Trophoblast cell (in vitro differentiated cells and primary cell): ENCODE measurements around the gene C19orf47.

Experiments used
- DNase-seq, 2 donors: peaks; one replicate each; pipeline ENCODE4 v3.0.0-alpha.2; 2016
- H2AFZ ChIP-seq: 2 replicates; pipeline ENCODE4 v1.6.1; 2013; ENCODE audit warnings: low read length, moderate library complexity, mild to moderate bottlenecking; ENCODE audit not compliant: insufficient read depth, poor library complexity
- H2AK5ac ChIP-seq: 2 replicates; pipeline ENCODE4 v1.6.1; 2013; ENCODE audit warnings: mild to moderate bottlenecking, low read length
- H2BK120ac ChIP-seq: 2 replicates; pipeline ENCODE4 v1.6.1; 2013; ENCODE audit warnings: low read length, mild to moderate bottlenecking, moderate library complexity; ENCODE audit not compliant: insufficient read depth, poor library complexity
- H2BK12ac ChIP-seq: 2 replicates; pipeline ENCODE4 v1.6.1; 2013; ENCODE audit warnings: mild to moderate bottlenecking, low read length, moderate library complexity
- H2BK5ac ChIP-seq: 2 replicates; pipeline ENCODE4 v1.6.1; 2013; ENCODE audit warnings: low read length, low read depth, moderate library complexity, mild to moderate bottlenecking; ENCODE audit not compliant: poor library complexity
- H3K14ac ChIP-seq: 2 replicates; pipeline ENCODE4 v1.6.1; 2013; ENCODE audit warnings: mild to moderate bottlenecking, low read length
- H3K18ac ChIP-seq: 2 replicates; pipeline ENCODE4 v1.6.1; 2013; ENCODE audit warnings: mild to moderate bottlenecking, low read length
- H3K23ac ChIP-seq: 2 replicates; pipeline ENCODE4 v1.6.1; 2013; ENCODE audit warnings: low read length
- H3K27ac ChIP-seq: 2 replicates; pipeline ENCODE4 v1.5.1; 2013; ENCODE audit warnings: low read depth, mild to moderate bottlenecking, inconsistent platforms, low read length, moderate library complexity
- H3K27me3 ChIP-seq: 2 replicates; pipeline ENCODE4 v1.6.1; 2013; ENCODE audit warnings: inconsistent platforms, mild to moderate bottlenecking, low read length, moderate library complexity; ENCODE audit not compliant: insufficient read depth
- H3K36me3 ChIP-seq, 2 experiments: 1 replicate in 1 of 2; 2 replicates in 1 of 2; pipeline ENCODE4 v1.6.1; 2013; ENCODE audit warnings: low read length in 2 of 2, mild to moderate bottlenecking in 2 of 2, moderate library complexity in 1 of 2; ENCODE audit not compliant: insufficient read depth in 2 of 2, control insufficient read depth in 1 of 2
- H3K4ac ChIP-seq: 2 replicates; pipeline ENCODE4 v1.6.1; 2013; ENCODE audit warnings: low read depth, mild to moderate bottlenecking, low read length, moderate library complexity
- H3K4me1 ChIP-seq, 2 experiments: 1 replicate in 1 of 2; 2 replicates in 1 of 2; pipeline ENCODE4 v1.6.1; 2013; ENCODE audit warnings: low read length in 2 of 2, mild to moderate bottlenecking in 2 of 2, moderate library complexity in 1 of 2; ENCODE audit not compliant: insufficient read depth in 2 of 2, control insufficient read depth in 1 of 2
- H3K4me2 ChIP-seq: 2 replicates; pipeline ENCODE4 v1.6.1; 2013; ENCODE audit warnings: inconsistent platforms, mild to moderate bottlenecking, low read length, moderate library complexity
- H3K4me3 ChIP-seq: 2 replicates; pipeline ENCODE4 v1.5.1; 2013; ENCODE audit warnings: mild to moderate bottlenecking, low read depth, low read length, inconsistent platforms
- H3K79me1 ChIP-seq: one replicate; pipeline ENCODE4 v1.6.1; 2013; ENCODE audit warnings: low read length
- H3K79me2 ChIP-seq: 2 replicates; pipeline ENCODE4 v1.6.1; 2013; ENCODE audit warnings: low read length, mild to moderate bottlenecking; ENCODE audit not compliant: control insufficient read depth, insufficient read depth, poor library complexity
- H3K9ac ChIP-seq: 2 replicates; pipeline ENCODE4 v1.6.1; 2013; ENCODE audit warnings: mild to moderate bottlenecking, low read length
- H3K9me3 ChIP-seq: 2 replicates; pipeline ENCODE4 v1.6.1; 2013; ENCODE audit warnings: low read depth, mild to moderate bottlenecking, control low read depth, inconsistent platforms, low read length; ENCODE audit not compliant: insufficient read depth
- H4K12ac ChIP-seq: 2 replicates; pipeline ENCODE4 v1.6.1; 2013; ENCODE audit warnings: low read depth, mild to moderate bottlenecking, low read length, moderate library complexity
- H4K8ac ChIP-seq: 2 replicates; pipeline ENCODE4 v1.6.1; 2013; ENCODE audit warnings: low read depth, mild to moderate bottlenecking, low read length, moderate library complexity
- H4K91ac ChIP-seq: one replicate; pipeline ENCODE4 v1.6.1; 2013; ENCODE audit warnings: low read depth, mild to moderate bottlenecking, low read length, moderate library complexity
- WGBS: extraction: QIAGEN DNeasy Blood & Tissue Kit; methylation state at CpG from one replicate; pipeline ENCODE4 v1.1.7; 2013; ENCODE audit warnings: missing lambda C conversion rate; ENCODE audit not compliant: insufficient read length, insufficient coverage; ENCODE audit errors: extremely low coverage; 5-methylcytosine and 5-hydroxymethylcytosine counted together

Gene C19orf47

DNA sequence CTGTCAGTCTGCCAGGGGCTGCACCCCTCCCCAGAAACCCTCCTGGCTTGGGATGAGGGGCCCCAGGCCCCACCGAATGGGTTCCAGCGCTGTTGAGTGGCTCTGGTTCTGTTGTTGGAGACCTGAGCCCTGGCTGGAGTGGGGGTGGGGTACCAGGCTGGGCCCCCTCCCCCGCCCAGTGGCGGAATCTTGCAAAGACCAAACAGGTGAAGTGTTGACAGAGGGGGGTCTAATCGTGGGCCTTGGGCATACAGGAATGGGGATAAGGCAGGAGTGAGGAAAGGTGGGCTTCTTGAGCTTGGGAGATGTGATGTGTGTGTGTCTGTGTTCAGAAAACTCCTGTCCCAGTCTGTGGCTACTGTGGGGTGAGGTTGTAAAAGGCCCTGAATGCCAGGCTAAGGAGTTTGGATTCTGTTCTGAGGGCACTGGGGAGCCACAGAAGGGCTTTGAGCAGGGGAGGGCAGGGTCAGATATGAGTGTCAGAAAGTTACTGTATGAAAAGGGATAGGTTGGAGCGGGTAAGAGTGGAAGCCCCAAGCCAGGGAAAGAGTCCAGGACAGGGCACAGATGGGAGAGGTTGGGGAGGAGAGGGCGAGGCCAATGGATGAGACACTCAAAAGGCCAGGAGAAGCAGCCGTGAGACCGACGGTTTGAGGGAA lies 42.0 kb upstream of the C19orf47 start, which contains the start of gene HIPK4:
HIPK4 (minus strand) TSS at position 98 of the 659 bp plus-strand sequence. CDS start 279 bp downstream, outside the sequence.
- peaks cover 1% of the 10 kb centered on the region for H3K79me2 ChIP-seq
- no peak within 1 kb of the TSS for H2BK12ac ChIP-seq
- no peak within 1 kb of the TSS for H2BK5ac ChIP-seq
- no peak within 1 kb of the TSS for H3K23ac ChIP-seq
- H3K9me3 ChIP-seq = no peaks in the 10 kb centered on the region
- H3K9ac ChIP-seq = no peak within 1 kb of the TSS
- no CpG with 5 or more reads among the region's 10 CpGs for WGBS
- no peak within 1 kb of the TSS for H4K91ac ChIP-seq
- no peaks in the 10 kb centered on the region for H3K36me3 ChIP-seq
- H3K4me1 ChIP-seq = peaks cover 11 to 17% of the 10 kb centered on the region in 2 experiments
- H2AK5ac ChIP-seq = no peak within 1 kb of the TSS
- H3K4ac ChIP-seq = no peak within 1 kb of the TSS
- no peak within 1 kb of the TSS for H3K4me3 ChIP-seq
- no peak within 1 kb of the TSS for H3K27ac ChIP-seq
- no peak for DNase-seq
- H3K14ac ChIP-seq = no peak within 1 kb of the TSS
- no peak within 1 kb of the TSS for H4K12ac ChIP-seq
- H3K27me3 ChIP-seq = no peaks in the 10 kb centered on the region
- no peak within 1 kb of the TSS for H3K18ac ChIP-seq
- peaks cover 13% of the 10 kb centered on the region for H3K79me1 ChIP-seq
- H3K4me2 ChIP-seq = no peak within 1 kb of the TSS
- H2AFZ ChIP-seq = no peak within 1 kb of the TSS
- no peak within 1 kb of the TSS for H2BK120ac ChIP-seq
- H4K8ac ChIP-seq = no peak within 1 kb of the TSS

DNA sequence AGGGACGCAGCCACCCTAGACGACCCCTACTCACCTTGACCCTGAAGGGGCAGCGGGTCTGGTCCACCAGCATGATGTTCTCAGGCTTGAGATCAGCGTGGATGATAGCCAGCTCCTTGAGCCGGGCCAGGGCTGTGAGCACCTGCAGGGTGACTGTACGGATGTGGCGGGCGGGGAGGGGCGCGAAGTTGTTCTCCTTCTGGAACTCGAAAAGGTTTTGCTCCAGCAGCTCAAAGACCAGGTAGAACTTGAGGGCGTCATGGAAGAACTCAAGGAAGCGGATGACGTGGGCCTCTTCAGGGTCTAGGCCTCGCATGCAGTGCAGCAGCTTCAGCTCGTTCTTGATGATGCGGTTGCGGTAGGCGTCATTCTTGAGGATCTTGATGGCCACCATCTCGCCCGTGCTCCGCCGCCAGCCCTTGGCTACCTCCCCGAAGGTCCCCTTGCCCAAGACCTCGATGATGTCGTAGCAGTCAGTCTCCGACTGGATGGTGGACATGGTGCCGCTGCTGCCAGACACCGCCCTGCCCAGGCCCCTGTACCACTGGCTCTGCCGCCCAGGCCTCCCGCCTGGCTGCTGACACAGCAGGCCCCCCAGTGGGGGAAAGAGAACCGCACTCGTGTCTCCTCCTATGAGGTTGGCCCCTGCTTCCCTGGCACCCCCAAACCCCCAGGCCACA lies 41.3 kb upstream of the C19orf47 start:
- no peak overlapping the region for H2BK12ac ChIP-seq
- H3K79me1 ChIP-seq = peaks cover 13% of the 10 kb centered on the region
- peaks cover 11 to 17% of the 10 kb centered on the region in 2 experiments for H3K4me1 ChIP-seq
- H2AFZ ChIP-seq = no peak overlapping the region
- no peak overlapping the region for H2BK120ac ChIP-seq
- no peak overlapping the region for H4K8ac ChIP-seq
- H4K91ac ChIP-seq = no peak overlapping the region
- WGBS = no CpG with 5 or more reads among the region's 33 CpGs
- peaks cover 1% of the 10 kb centered on the region for H3K79me2 ChIP-seq
- no peaks in the 10 kb centered on the region for H3K9me3 ChIP-seq
- no peak overlapping the region for H3K18ac ChIP-seq
- no peak overlapping the region for H3K9ac ChIP-seq
- H3K4me2 ChIP-seq = no peak overlapping the region
- no peak overlapping the region for H3K27ac ChIP-seq
- no peak overlapping the region for H3K14ac ChIP-seq
- H3K4ac ChIP-seq = no peak overlapping the region
- no peak overlapping the region for H4K12ac ChIP-seq
- H3K23ac ChIP-seq = no peak overlapping the region
- H3K27me3 ChIP-seq = no peaks in the 10 kb centered on the region
- H3K4me3 ChIP-seq = no peak overlapping the region
- no peak overlapping the region for H2BK5ac ChIP-seq
- H3K36me3 ChIP-seq = no peaks in the 10 kb centered on the region
- no peak for DNase-seq
- no peak overlapping the region for H2AK5ac ChIP-seq

DNA sequence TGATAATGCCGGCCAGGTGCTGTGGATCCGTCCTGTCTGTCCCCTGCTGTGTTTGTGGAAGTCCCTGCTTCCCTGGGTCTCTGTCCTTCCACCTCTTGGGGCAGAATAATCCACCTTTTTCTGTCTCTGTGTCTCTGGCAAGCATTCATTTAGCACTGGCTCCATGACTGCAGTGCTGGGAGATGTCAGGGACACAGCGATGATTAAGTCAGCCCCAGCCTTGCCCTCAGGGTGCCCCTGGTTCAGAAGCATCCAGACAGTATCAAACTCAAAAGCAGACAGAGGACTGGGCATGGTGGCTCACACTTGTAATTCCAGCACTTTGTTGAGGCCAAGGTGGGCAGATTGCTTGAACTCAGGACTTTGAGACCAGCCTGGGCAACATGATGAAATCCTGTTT lies 40.3 kb upstream of the C19orf47 start:
- no peak overlapping the region for H2BK12ac ChIP-seq
- H4K91ac ChIP-seq = no peak overlapping the region
- no peak overlapping the region for H3K4ac ChIP-seq
- no peak overlapping the region for H3K4me2 ChIP-seq
- no peak overlapping the region for H2AFZ ChIP-seq
- no peaks in the 10 kb centered on the region for H3K27me3 ChIP-seq
- no peak overlapping the region for H3K4me3 ChIP-seq
- no peak overlapping the region for H4K8ac ChIP-seq
- peaks cover 1% of the 10 kb centered on the region for H3K79me2 ChIP-seq
- no peak overlapping the region for H4K12ac ChIP-seq
- H2BK5ac ChIP-seq = no peak overlapping the region
- DNase-seq = no peak
- H2BK120ac ChIP-seq = no peak overlapping the region
- H2AK5ac ChIP-seq = no peak overlapping the region
- H3K79me1 ChIP-seq = peaks cover 13% of the 10 kb centered on the region
- no CpG with 5 or more reads among the region's 3 CpGs for WGBS
- no peak overlapping the region for H3K18ac ChIP-seq
- no peak overlapping the region for H3K27ac ChIP-seq
- no peak overlapping the region for H3K9ac ChIP-seq
- no peaks in the 10 kb centered on the region for H3K9me3 ChIP-seq
- no peak overlapping the region for H3K23ac ChIP-seq
- H3K36me3 ChIP-seq = no peaks in the 10 kb centered on the region
- no peak overlapping the region for H3K14ac ChIP-seq
- peaks cover 11 to 15% of the 10 kb centered on the region in 2 experiments for H3K4me1 ChIP-seq

DNA sequence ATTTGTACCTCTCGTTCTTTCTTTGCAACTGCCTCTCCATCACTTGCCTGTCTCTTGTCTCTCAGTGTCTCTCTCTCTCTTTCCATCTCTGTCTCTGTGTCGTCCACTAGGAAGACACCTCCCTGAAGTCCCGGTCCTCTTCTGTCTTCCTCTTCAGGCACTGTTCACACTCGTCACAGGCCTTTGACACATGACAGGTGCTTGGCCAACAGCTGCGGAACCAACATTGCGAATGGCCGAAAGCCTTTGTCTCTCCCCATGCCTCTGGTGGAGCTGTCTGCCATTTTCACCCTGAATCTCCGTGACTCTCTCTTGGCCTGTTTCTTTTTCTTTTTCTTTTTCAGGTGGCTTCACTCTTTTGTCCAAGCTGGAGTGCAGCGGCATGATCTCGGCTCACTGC lies 39.0 kb upstream of the C19orf47 start:
- no peak overlapping the region for H3K18ac ChIP-seq
- no CpG with 5 or more reads among the region's 10 CpGs for WGBS
- H3K4me2 ChIP-seq = no peak overlapping the region
- H3K9me3 ChIP-seq = no peaks in the 10 kb centered on the region
- no peaks in the 10 kb centered on the region for H3K27me3 ChIP-seq
- H3K4ac ChIP-seq = no peak overlapping the region
- H2AFZ ChIP-seq = no peak overlapping the region
- no peak overlapping the region for H2BK120ac ChIP-seq
- H3K79me2 ChIP-seq = peaks cover under 1% of the 10 kb centered on the region
- H3K4me3 ChIP-seq = no peak overlapping the region
- H4K91ac ChIP-seq = no peak overlapping the region
- no peak overlapping the region for H4K8ac ChIP-seq
- no peak overlapping the region for H3K9ac ChIP-seq
- no peak overlapping the region for H3K23ac ChIP-seq
- H2BK12ac ChIP-seq = no peak overlapping the region
- no peak overlapping the region for H3K14ac ChIP-seq
- DNase-seq = no peak
- no peak overlapping the region for H2AK5ac ChIP-seq
- H2BK5ac ChIP-seq = no peak overlapping the region
- no peak overlapping the region for H3K27ac ChIP-seq
- H4K12ac ChIP-seq = no peak overlapping the region
- peaks cover 1% of the 10 kb centered on the region for H3K79me1 ChIP-seq
- peaks cover 2% of the 10 kb centered on the region in 2 experiments for H3K4me1 ChIP-seq
- H3K36me3 ChIP-seq = no peaks in the 10 kb centered on the region
